Fibroblast of peridontal ligament (primary cell): ENCODE measurements around the gene TRAF7.

ENCODE experiments used
- DNase-seq: peaks from one replicate; pipeline ENCODE4 v3.0.0-alpha.2; 2010; ENCODE audit errors: extremely low read depth

Gene TRAF7

GRCh38 chr16:2181952-2182351 is 26.4 kb downstream of the TRAF7 start:
- DNase-seq = no peak

DNA sequence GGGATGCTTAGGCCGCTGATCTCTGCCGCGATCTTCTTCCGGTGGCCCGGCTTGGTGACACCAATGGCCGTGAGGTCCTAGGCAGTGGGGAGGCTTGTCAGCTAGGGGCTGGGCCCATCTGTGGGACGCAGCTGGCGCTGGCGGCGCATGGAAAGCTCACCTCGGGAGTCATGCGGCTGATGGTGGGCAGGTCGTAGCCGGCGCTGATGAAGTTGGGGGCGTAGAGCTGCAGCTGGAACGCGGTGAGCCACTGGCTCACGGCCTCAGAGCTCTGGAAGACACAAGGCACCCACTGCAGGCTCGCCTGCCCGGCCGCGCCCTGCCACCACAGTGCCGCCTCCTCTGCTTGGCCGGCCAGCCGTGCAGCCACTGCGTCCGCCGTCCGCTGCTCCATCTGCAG is 28.1 kb downstream of the TRAF7 start:
- DNase-seq = no peak

- DNase-seq = no peak
Measured at GRCh38 chr16:2184346-2184745, 28.8 kb downstream of the TRAF7 start.

GRCh38 chr16:2184962-2185361 is 29.4 kb downstream of the TRAF7 start:
- no peak for DNase-seq

DNA sequence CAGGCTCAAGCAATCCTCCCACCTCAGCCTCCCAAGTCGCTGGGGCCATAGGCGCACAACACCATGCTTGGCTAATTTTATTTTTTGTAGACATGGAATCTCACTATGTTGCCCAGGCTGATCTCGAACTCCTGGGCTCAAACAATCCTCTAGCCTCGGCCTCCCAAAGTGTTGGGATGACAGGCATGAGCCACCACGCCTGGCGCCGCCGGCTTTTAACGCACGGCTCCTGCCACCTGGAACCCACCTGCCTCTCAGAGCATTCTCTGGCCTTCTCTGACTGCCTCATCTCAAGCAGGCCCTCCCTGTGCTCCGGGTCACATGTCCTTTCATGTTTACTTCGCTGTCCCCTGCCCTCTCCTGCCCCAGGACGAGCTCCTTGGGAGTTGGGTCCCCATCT is 30.5 kb downstream of the TRAF7 start:
- DNase-seq = no peak

- no peak for DNase-seq
Measured at GRCh38 chr16:2186505-2186904, 30.9 kb downstream of the TRAF7 start.

GRCh38 chr16:2187212-2187611 is 31.6 kb downstream of the TRAF7 start:
- no peak for DNase-seq

GRCh38 chr16:2188395-2188794 is 32.8 kb downstream of the TRAF7 start:
- DNase-seq = no peak

DNA sequence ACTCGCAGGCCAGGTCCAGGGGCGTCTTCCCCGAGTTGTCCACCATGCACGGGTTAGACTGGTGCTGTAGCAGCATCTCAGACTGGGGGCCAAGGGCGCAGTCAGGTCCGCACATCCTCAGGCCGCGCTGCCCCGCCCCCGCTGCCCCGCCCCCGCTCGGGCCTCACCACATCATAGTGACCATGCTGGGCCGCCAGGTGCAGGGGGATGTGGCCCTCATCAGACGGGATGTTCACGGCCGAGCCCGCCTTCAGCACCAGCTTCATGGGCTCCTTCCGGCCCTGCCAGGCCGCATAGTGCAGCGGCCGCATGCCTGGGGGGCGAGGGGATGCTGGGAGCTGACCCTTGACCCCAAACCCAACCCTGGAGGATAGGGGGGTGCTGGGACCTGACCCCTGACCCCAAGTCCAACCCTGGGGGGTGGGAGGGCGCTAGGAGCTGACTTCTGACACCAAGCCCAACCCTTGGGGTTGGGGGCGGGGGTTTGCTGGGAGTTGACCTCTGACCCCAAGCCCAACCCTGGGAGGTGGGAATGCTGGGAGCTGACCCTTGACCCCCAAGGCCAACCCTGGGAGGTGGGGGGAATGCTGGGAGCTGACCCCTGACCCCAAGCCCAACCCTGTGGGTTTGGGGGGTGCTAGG is 33.8 kb downstream of the TRAF7 start:
- DNase-seq = no peak

DNA sequence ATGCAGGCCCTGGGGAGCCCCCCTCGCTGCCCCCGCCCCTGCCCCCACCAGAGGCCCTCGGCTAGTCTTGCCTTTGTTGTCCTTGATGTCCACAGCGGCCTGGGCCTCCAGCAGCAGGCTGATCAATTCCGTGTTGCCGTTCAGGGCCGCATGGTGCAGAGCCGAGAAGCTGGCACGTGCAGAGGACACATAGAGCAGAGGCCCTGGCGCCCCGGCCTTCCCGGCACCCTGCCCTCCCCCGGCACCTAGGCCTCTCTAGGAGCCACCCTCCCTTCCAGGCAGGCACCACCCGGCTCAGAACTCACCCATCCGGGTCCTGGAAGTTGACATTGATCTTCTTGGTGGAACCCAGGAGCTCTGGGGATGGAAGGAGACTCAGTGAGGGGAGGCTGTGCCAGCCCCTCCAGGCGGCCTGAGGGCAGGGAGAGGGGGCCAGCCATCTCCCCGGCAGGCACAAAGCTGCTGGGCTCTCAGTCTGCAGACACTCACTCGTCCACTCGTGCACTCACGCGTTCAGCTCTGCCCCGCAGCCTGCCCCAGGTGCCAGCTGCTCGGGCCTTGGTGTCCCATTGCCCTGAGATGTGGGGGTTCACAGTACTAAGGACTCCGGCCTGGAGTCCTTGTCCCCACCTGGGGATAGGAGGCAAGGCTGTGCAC is 34.5 kb downstream of the TRAF7 start:
- no peak for DNase-seq

DNA sequence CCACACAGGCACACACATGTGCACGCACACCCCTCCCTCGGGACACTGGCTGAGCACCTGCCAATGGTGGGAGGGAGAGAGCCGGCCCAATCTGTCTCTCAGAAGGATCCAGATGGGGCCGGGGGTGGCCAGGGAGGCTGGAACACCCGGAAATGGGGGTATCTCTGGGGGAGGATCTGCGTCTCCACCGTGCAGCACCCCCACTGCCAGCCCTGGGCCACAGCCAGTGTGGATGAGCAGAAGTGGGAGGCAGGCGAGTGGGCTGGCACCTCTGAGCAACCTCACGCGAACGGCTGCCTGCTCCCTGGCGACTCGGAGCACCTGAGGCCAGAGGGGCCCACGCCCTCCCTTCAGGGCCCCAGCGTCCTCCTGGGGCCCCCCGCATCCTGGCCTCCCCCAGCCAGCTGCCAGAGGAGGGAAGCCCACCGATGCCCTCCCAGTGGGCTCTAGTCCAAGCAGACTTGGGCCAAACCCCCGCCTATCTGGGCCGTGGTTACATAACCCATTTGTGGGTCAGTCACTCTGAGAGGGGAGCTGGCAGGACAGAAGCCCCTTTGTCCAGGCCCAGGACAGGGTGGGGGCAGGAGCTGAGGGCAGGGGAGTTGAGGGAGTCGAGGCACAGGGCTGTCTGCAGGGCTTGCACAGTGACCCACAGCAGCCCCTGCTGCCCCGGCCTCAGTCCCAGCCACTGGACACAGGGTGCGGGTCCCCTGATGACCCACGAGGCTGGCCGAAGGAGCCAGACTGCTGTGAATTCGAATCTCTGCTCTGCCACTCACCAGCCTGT is 35.3 kb downstream of the TRAF7 start:
- no peak for DNase-seq

DNA sequence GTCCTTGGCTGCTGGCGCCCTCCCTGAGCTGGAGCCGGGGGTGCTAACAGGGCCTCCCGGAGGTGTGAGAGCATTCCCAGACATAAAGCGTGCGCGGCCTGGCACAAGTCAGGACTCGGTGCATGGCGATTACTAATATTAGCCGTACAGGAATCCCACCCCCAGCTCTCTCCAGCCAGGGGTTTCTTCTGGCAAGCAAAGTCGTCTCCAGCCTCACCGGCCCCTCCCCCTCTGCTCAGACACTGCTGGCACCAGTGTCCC is 35.8 kb downstream of the TRAF7 start:
- DNase-seq = no peak

GRCh38 chr16:2194166-2194834 is 38.7 kb downstream of the TRAF7 start:
- peak; percentile 21 for DNase-seq

DNA sequence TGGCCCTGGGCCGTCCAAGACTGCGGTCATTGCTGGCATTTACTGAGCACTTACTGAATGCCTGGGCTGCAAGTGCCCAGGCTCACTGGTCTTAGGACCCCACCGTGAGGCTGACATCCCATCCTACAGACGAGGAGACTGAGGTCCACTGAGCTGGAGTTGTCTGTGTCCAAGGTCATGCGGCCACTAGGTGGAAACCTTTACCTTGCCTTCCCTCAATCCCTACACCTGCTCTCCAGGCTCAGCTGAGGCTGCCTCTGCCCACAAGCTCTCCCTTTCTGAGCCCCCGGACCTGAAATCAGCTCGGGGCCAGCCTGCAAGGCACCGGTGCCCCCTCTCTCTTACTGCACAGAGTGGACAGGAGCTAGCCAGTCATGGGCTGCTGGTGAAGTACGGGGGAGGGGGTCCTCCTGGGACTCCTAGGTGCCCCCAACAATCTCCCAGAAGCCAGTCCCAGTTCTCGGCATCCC is 39.3 kb downstream of the TRAF7 start:
- peak; percentile 29 for DNase-seq

- no peak for DNase-seq
Measured at GRCh38 chr16:2195322-2196161, 40.0 kb downstream of the TRAF7 start.

- DNase-seq = no peak
Measured at GRCh38 chr16:2196162-2196980, 40.8 kb downstream of the TRAF7 start, which contains the start of gene CASKIN1. Gene CASKIN1 (minus strand): TSS chr16:2196605. CDS start chr16:2196432, 173 bp downstream.

- DNase-seq = no peak
Measured at GRCh38 chr16:2196981-2197511, 41.5 kb downstream of the TRAF7 start.

DNA sequence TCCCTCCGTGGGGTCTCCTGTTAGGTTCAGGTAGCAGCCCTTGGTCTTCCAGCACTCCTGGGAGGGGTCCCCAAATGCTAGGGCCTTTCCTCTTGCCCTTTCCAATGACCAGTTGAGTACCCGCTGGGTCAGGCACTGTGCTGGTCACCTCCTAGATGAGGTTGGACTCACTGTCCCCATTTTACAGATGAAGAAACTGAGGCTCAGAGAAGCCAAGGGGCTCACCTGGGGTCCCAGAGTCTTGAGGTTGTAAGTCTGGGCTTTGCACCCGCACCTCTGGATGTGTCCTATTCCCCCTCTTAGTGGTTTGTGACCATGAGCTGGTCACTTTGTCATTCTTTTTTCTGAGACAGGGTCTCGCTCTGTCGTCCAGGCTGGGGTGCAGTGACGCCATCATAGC is 42.2 kb downstream of the TRAF7 start:
- no peak for DNase-seq

DNA sequence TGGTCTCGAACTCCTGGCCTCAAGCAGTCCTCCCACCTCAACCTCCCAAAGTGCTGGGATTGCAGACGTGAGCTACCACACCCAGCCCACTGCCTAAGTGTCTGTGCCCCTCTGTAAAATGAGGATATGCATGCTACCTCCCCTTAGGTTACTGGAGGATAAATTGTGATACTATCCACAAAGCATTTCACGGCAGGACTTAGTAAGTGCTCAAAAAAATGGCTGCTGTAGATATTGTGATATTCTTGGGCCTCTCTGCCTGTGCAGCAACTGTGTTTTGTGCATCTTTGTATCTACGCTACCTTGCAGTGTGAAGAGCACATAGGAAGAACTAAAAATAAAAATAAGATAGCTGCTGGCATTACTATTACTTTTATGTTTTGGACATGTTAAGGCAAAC is 42.7 kb downstream of the TRAF7 start:
- DNase-seq = no peak

- DNase-seq = no peak
Measured at GRCh38 chr16:2199095-2199494, 43.5 kb downstream of the TRAF7 start.
